Right lobe of liver (tissue), 6 donors: ENCODE results near the gene ZNF521. TPM values are rescaled to one million over a fixed set of nuclear protein-coding genes. Genes with fewer than 3 reads are reported as not detected.
"Not testable (repeated sequence)": the region's sequence is repeated elsewhere in the genome, so short reads cannot be mapped to it uniquely, and the experiment has no call there.

Experiments
- ATAC-seq, 4 donors: fragments of 200-7000 bp; cut with Tn5 transposase; one replicate each; pipeline ENCODE4 v1.9.1; 2020; ENCODE audit warnings: mild to moderate bottlenecking in 4 of 4, moderate library complexity in 4 of 4
- DNase-seq, 3 donors: peaks; one replicate each; pipeline ENCODE4 v3.0.0-alpha.2; 2020
- H3K27ac ChIP-seq, 3 donors: fragments of 200-600 bp; one replicate each; pipeline ENCODE4 v1.8.0; 2022
- H3K27me3 ChIP-seq, 2 donors: fragments of 200-600 bp; one replicate each; pipeline ENCODE4 v1.8.0; 2022
- H3K36me3 ChIP-seq, 4 donors: fragments of 200-600 bp; sonication (generic) in 1 of 4; one replicate each; pipeline versions ENCODE4 v1.5.1 to v1.8.0; 2017 to 2022; ENCODE audit warnings: control low read depth in 1 of 4
- H3K4me1 ChIP-seq, 4 donors: fragments of 200-600 bp; sonication (generic) in 1 of 4; one replicate each; pipeline versions ENCODE4 v1.5.1 to v1.8.0; 2017 to 2022; ENCODE audit warnings: control low read depth in 1 of 4
- H3K4me3 ChIP-seq, 3 donors: fragments of 200-600 bp; one replicate each; pipeline ENCODE4 v1.8.0; 2022
- H3K9me3 ChIP-seq, 4 donors: fragments of 200-600 bp; sonication (generic) in 1 of 4; one replicate each; pipeline versions ENCODE4 v1.5.1 to v1.8.0; 2017 to 2022; ENCODE audit warnings: control low read depth in 1 of 4
- CTCF ChIP-seq, 4 donors: fragments of 200-600 bp in 3 of 4; fragments of 450-650 bp in 1 of 4; IDR thresholded peaks; one replicate each; pipeline versions ENCODE4 v1.5.1 to v1.8.0; 2016 to 2022; ENCODE audit warnings: antibody characterized with exemption in 4 of 4, mild to moderate bottlenecking in 2 of 4
- POLR2A ChIP-seq: fragments of 450-650 bp; IDR thresholded peaks from one replicate; pipeline ENCODE4 v1.6.1; 2017; ENCODE audit warnings: antibody characterized with exemption, mild to moderate bottlenecking
- WGBS: methylation state at CpG from one replicate; pipeline ENCODE4 v1.1.6; 2018; ENCODE audit warnings: low coverage, low lambda C conversion rate; ENCODE audit not compliant: insufficient coverage; ENCODE audit errors: missing lambda C conversion rate; 5-methylcytosine and 5-hydroxymethylcytosine counted together
- intact Hi-C, 2 donors: fragments of 100-400 bp; cut with DNase I; formaldehyde crosslinking; loops; one replicate each; pipeline versions ENCODE4 v1.11.2 to v1.14.1; 2022
- total RNA-seq, 6 experiments: library from RNA; depleted of rRNA in 2 of 6; stranded (reverse); fragments of >200 nt in 2 of 6; fragmentation: NEBNext Ultra II Directional in 3 of 6; extraction: Animal tissue kit (Norgen Biotek cat#: 25700) in 3 of 6; gene quantifications; one replicate each; pipeline versions ENCODE4 v1.1.0 to v1.2.4, GENCODE V29; 2016 to 2023
- donor health status: DM: no; HTN: yes; CAD: no.
- donor health status: DM: no; HTN: no; CAD: no.
- donor health status: DM: no; HTN: no; CAD: no.
- donor health status: DM: no; HTN: yes; CAD: no.
- donor health status: DM: no; HTN: yes; CAD: no.

Gene ZNF521
- total RNA-seq, 6 experiments from 2014 or later, result 0.31 to 2.9 (median 1.3) TPM

- TF ChIP-seq POLR2A, result no peak
- Histone ChIP-seq H3K36me3 (no peaks in the 10 kb centered on the region), H3K4me1 (no peaks in the 10 kb centered on the region), H3K9me3 (no peaks in the 10 kb centered on the region), H3K27ac (no peak overlapping the region), H3K27me3 (no peaks in the 10 kb centered on the region), H3K4me3 (no peak overlapping the region)
- intact Hi-C loops, result no loop called here
- DNase-seq (no peak), ATAC-seq (no peak)
- 48% methylated on average over 4 of the region's 4 CpGs for WGBS
Measured at GRCh38 chr18:25033747-25034471, 318.1 kb downstream of the ZNF521 start.

GRCh38 chr18:25033175-25033574 is 318.8 kb downstream of the ZNF521 start:
- H3K36me3 ChIP-seq, H3K27ac ChIP-seq, DNase-seq, H3K4me3 ChIP-seq, ATAC-seq, H3K9me3 ChIP-seq, H3K4me1 ChIP-seq, H3K27me3 ChIP-seq, intact Hi-C loops: not testable (repeated sequence)
- 45% methylated on average over 6 of the region's 6 CpGs for WGBS

GRCh38 chr18:25029802-25030201 is 322.2 kb downstream of the ZNF521 start:
- Histone ChIP-seq H3K4me3 (no peak overlapping the region), H3K4me1 (no peaks in the 10 kb centered on the region), H3K27me3 (no peaks in the 10 kb centered on the region), H3K9me3 (no peaks in the 10 kb centered on the region), H3K27ac (no peak overlapping the region), H3K36me3 (no peaks in the 10 kb centered on the region)
- no peak for DNase-seq
- intact Hi-C loops, result no loop called here
- WGBS, result 59% methylated on average over 1 of the region's 1 CpG
- no peak for ATAC-seq
- TF ChIP-seq POLR2A (no peak), CTCF (IDR thresholded peaks at IDR 0.05) (no peak)

- TF ChIP-seq POLR2A (no peak), CTCF (IDR thresholded peaks at IDR 0.05) (no peak)
- no peaks in the 10 kb centered on the region for H3K36me3 ChIP-seq
- intact Hi-C loops, result no loop called here
- DNase-seq (no peak), ATAC-seq (no peak)
- H3K27me3 ChIP-seq, result no peaks in the 10 kb centered on the region
- H3K9me3 ChIP-seq, result no peaks in the 10 kb centered on the region
- no peaks in the 10 kb centered on the region for H3K4me1 ChIP-seq
- H3K4me3 ChIP-seq, result no peak overlapping the region
- H3K27ac ChIP-seq, result no peak overlapping the region
Measured at GRCh38 chr18:25019931-25020330, 332.0 kb downstream of the ZNF521 start.

GRCh38 chr18:25019086-25019860 is 332.7 kb downstream of the ZNF521 start:
- TF ChIP-seq POLR2A (no peak), CTCF (IDR thresholded peaks at IDR 0.05) (no peak)
- 60% methylated on average over 8 of the region's 8 CpGs for WGBS
- no peak for ATAC-seq
- no peaks in the 10 kb centered on the region for H3K27me3 ChIP-seq
- intact Hi-C loops, result no loop called here
- no peak for DNase-seq
- no peak overlapping the region for H3K27ac ChIP-seq
- no peaks in the 10 kb centered on the region for H3K4me1 ChIP-seq
- no peaks in the 10 kb centered on the region for H3K9me3 ChIP-seq
- H3K36me3 ChIP-seq, result no peaks in the 10 kb centered on the region
- H3K4me3 ChIP-seq, result no peak overlapping the region
